HUDEP-2 (cell line): Measurements from ENCODE around the gene HS6ST3.

Experiments used
- DNase-seq, 76 experiments: peaks; one replicate each; lab custom pipeline; 2025; ENCODE audit not compliant: unreplicated experiment in 76 of 76; lab: John Stamatoyannopoulos, UW

Gene HS6ST3

GRCh38 chr13:96198038-96198437, 108.1 kb downstream of the HS6ST3 start:
- DNase-seq: no peak

GRCh38 chr13:96199315-96199714, 109.4 kb downstream of the HS6ST3 start:
- no peak for DNase-seq

GRCh38 chr13:96200810-96201209, 110.9 kb downstream of the HS6ST3 start:
- DNase-seq: no peak

GRCh38 chr13:96202315-96202714, 112.4 kb downstream of the HS6ST3 start:
- DNase-seq: no peak

- no peak for DNase-seq
Observed at GRCh38 chr13:96203471-96203870, 113.6 kb downstream of the HS6ST3 start.

- DNase-seq: peak in 3 of 76 experiments; percentile 4 to 9 (median 5)
Observed at GRCh38 chr13:96214824-96215445, 125.0 kb downstream of the HS6ST3 start.

- no peak for DNase-seq
Observed at GRCh38 chr13:96216543-96216942, 126.6 kb downstream of the HS6ST3 start.

- DNase-seq: no peak
Observed at GRCh38 chr13:96218475-96218874, 128.6 kb downstream of the HS6ST3 start.

GRCh38 chr13:96221471-96221870, 131.6 kb downstream of the HS6ST3 start:
- no peak for DNase-seq

- DNase-seq: no peak
Observed at GRCh38 chr13:96223231-96223630, 133.3 kb downstream of the HS6ST3 start.

- DNase-seq: peak in 20 of 76 experiments; percentile 2 to 49 (median 12)
Observed at GRCh38 chr13:96229356-96229755, 139.4 kb downstream of the HS6ST3 start.

- no peak for DNase-seq
Observed at GRCh38 chr13:96238241-96238640, 148.3 kb downstream of the HS6ST3 start.

GRCh38 chr13:96238861-96239260, 149.0 kb downstream of the HS6ST3 start:
- no peak for DNase-seq

- no peak for DNase-seq
Observed at GRCh38 chr13:96243376-96243775, 153.5 kb downstream of the HS6ST3 start.

- DNase-seq: no peak
Observed at GRCh38 chr13:96248103-96248502, 158.2 kb downstream of the HS6ST3 start.

- no peak for DNase-seq
Observed at GRCh38 chr13:96248996-96249395, 159.1 kb downstream of the HS6ST3 start.

GRCh38 chr13:96252903-96253302, 163.0 kb downstream of the HS6ST3 start:
- no peak for DNase-seq

GRCh38 chr13:96273196-96273595, 183.3 kb downstream of the HS6ST3 start:
- no peak for DNase-seq

GRCh38 chr13:96274046-96274445, 184.1 kb downstream of the HS6ST3 start:
- no peak for DNase-seq

- no peak for DNase-seq
Observed at GRCh38 chr13:96279904-96280303, 190.0 kb downstream of the HS6ST3 start.

- no peak for DNase-seq
Observed at GRCh38 chr13:96284971-96285370, 195.1 kb downstream of the HS6ST3 start.

- no peak for DNase-seq
Observed at GRCh38 chr13:96285729-96286128, 195.8 kb downstream of the HS6ST3 start.
